ENCODE measurements around the gene EXOC1.

The EXOC1 gene

GRCh38 chr4:55938481-55938880, 85.0 kb downstream of the EXOC1 start:
- no peak for DNase-seq (ENCODE audit: insufficient read length)
- TF ChIP-seq TAF1 (IDR thresholded peaks at IDR 0.05; ENCODE audit: borderline replicate concordance, low read depth, low read length) (no peak), POLR2AphosphoS5 (IDR thresholded peaks at IDR 0.05; ENCODE audit: low read depth, low read length) (no peak), POLR2A (IDR thresholded peaks at IDR 0.05; ENCODE audit: low read depth, low read length) (no peak)
- FAIRE-seq: no peak

GRCh38 chr4:55939421-55939820, 86.0 kb downstream of the EXOC1 start:
- TF ChIP-seq POLR2AphosphoS5 (IDR thresholded peaks at IDR 0.05; ENCODE audit: low read depth, low read length): no peak
- no peak for TF ChIP-seq POLR2A (IDR thresholded peaks at IDR 0.05; ENCODE audit: low read depth, low read length)
- TF ChIP-seq TAF1 (IDR thresholded peaks at IDR 0.05; ENCODE audit: borderline replicate concordance, low read depth, low read length): no peak
- DNase-seq (ENCODE audit: insufficient read length) (no peak), FAIRE-seq (no peak)

- no peak for TF ChIP-seq TAF1 (IDR thresholded peaks at IDR 0.05; ENCODE audit: borderline replicate concordance, low read depth, low read length)
- TF ChIP-seq POLR2AphosphoS5 (IDR thresholded peaks at IDR 0.05; ENCODE audit: low read depth, low read length): no peak
- no peak for TF ChIP-seq POLR2A (IDR thresholded peaks at IDR 0.05; ENCODE audit: low read depth, low read length)
- no peak for DNase-seq (ENCODE audit: insufficient read length)
- FAIRE-seq: no peak
Measured at GRCh38 chr4:55941881-55942396, 88.5 kb downstream of the EXOC1 start.

DNA sequence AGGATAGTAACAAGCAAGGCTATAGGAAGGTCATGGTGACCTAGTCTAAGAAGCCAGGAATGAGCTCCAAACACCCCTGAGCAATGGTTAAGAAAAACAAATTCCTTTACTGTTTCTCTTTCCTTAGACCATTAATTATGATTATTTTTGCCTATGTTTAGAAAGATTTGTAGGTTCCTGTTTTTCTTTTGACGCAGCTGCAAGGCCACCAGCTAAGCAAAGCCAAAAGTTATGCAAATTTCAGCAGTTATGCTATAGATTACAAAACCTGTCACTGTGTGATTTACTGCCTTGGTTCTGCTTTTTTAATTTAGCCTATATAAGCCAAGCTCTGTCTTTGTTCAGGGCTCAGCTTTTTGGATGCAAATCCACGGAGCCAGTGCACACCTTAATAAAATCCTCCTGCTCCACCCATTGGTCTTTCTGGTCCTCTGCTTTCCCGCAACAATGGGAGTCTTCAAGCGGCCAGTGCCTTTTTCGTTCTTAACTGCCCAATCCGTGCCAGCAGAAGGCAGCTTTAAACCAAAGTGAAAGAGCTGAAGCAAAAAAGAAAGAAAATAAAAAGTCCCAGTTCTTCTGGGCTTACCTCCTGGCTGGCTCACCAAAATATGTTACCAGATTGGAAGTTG, 93.9 kb downstream of the EXOC1 start:
- TF ChIP-seq TAF1 (IDR thresholded peaks at IDR 0.05; ENCODE audit: borderline replicate concordance, low read depth, low read length) (no peak), POLR2A (IDR thresholded peaks at IDR 0.05; ENCODE audit: low read depth, low read length) (peak; percentile 54), POLR2AphosphoS5 (IDR thresholded peaks at IDR 0.05; ENCODE audit: low read depth, low read length) (peak; percentile 36; the same call in 1 of the 2 replicates)
- DNase-seq (ENCODE audit: insufficient read length) (peak; percentile 11), FAIRE-seq (peak; percentile 83)

- no peak for TF ChIP-seq TAF1 (IDR thresholded peaks at IDR 0.05; ENCODE audit: borderline replicate concordance, low read depth, low read length)
- TF ChIP-seq POLR2AphosphoS5 (IDR thresholded peaks at IDR 0.05; ENCODE audit: low read depth, low read length): peak; percentile 15
- TF ChIP-seq POLR2A (IDR thresholded peaks at IDR 0.05; ENCODE audit: low read depth, low read length): peak; percentile 65; the same call in 1 of the 2 replicates
- peak; percentile 98 for FAIRE-seq
Measured at GRCh38 chr4:55947912-55948725, 94.7 kb downstream of the EXOC1 start.

GRCh38 chr4:55948726-55949481, 95.5 kb downstream of the EXOC1 start, which contains the start of gene CEP135:
Gene CEP135 (plus strand): TSS chr4:55948945. CDS start chr4:55952131, 3,186 bp downstream.
- TF ChIP-seq POLR2AphosphoS5 (IDR thresholded peaks at IDR 0.05; ENCODE audit: low read depth, low read length) (peak; percentile 77), TAF1 (IDR thresholded peaks at IDR 0.05; ENCODE audit: borderline replicate concordance, low read depth, low read length) (0 out of 2 replicates have a peak, but pooled peaks have one; percentile 16), POLR2A (IDR thresholded peaks at IDR 0.05; ENCODE audit: low read depth, low read length) (peak; percentile 89)
- DNase-seq (ENCODE audit: insufficient read length): peak; percentile 73
- no peak for FAIRE-seq

More at GRCh38 chr4:55947912-55948725, 94.7 kb downstream of the EXOC1 start:
- no peak for DNase-seq (ENCODE audit: insufficient read length)

- DNase-seq (ENCODE audit: insufficient read length) (no peak), FAIRE-seq (no peak)
- no peak for TF ChIP-seq TAF1 (IDR thresholded peaks at IDR 0.05; ENCODE audit: borderline replicate concordance, low read depth, low read length)
- TF ChIP-seq POLR2A (IDR thresholded peaks at IDR 0.05; ENCODE audit: low read depth, low read length): no peak
- no peak for TF ChIP-seq POLR2AphosphoS5 (IDR thresholded peaks at IDR 0.05; ENCODE audit: low read depth, low read length)
Measured at GRCh38 chr4:55949482-55949802, 96.0 kb downstream of the EXOC1 start.

- FAIRE-seq: no peak
- no peak for DNase-seq (ENCODE audit: insufficient read length)
- no peak for TF ChIP-seq POLR2A (IDR thresholded peaks at IDR 0.05; ENCODE audit: low read depth, low read length)
- no peak for TF ChIP-seq POLR2AphosphoS5 (IDR thresholded peaks at IDR 0.05; ENCODE audit: low read depth, low read length)
- no peak for TF ChIP-seq TAF1 (IDR thresholded peaks at IDR 0.05; ENCODE audit: borderline replicate concordance, low read depth, low read length)
Measured at GRCh38 chr4:55951191-55951922, 97.9 kb downstream of the EXOC1 start.
